OCI-M1 (cell line): Measurements from ENCODE around the gene PPP6R3.
A peak's percentile ranks its signal among the peaks of the same experiment; 100 is the strongest.
"Not testable (repeated sequence)": the region's sequence is repeated elsewhere in the genome, so short reads cannot be mapped to it uniquely, and the experiment has no call there.

Experiments used
- DNase-seq: peaks from one replicate; lab custom pipeline; 2025; lab: John Stamatoyannopoulos, UW

PPP6R3 gene

DNA sequence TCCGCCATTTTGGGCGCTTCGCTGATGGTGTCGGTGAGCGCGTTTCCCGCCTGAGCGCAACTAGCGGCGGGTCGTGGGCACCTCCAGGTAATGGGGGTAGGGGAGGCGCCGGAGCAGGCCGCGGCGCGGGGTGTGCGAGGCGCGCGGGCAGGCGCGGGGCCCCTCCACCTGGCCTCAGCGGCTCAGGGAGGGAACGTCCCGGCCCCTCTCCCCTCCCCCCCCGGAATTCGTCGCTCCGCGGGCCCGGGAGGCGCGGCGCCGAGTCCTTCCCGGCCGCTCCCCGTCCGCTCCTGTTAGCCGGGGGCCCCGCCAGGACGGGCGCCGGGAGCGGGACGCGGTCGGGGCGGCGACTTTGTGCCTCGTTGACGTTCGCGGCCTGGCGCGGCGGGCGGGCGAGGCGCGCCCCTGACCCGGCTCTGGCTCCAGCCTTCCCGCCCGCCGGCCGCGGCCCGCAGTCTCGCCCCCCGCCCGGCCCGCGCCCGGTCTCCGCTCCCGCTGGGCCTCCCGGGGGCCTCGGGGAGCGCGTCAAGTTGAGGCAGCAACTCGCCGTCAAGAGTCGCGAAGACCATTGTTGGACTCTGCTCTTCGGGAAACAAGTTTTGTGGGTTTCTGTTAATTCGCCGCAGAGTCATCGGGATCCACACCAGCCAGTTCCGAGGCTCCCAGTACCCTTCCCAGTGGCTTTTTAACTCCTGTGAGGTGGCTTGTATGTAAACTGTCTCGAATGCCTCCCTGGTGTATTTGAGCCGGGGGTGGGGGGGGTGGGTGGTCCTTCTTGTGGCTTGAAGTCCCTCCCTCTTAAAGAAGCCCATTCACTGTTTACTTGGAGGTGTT is at the start of gene PPP6R3:
Gene PPP6R3, plus strand, starts transcription at position 12 of the 834 bp plus-strand sequence. CDS start 76,913 bp downstream, outside the sequence.
- peak; percentile 83 for DNase-seq

GRCh38 chr11:68411501-68411991 is 49.0 kb upstream of the PPP6R3 start:
- no peak for DNase-seq

- DNase-seq, result no peak
Measured at GRCh38 chr11:68412593-68413475, 47.7 kb upstream of the PPP6R3 start.

- DNase-seq, result no peak
Measured at GRCh38 chr11:68413591-68413999, 47.0 kb upstream of the PPP6R3 start.

GRCh38 chr11:68414496-68415221 is 45.9 kb upstream of the PPP6R3 start:
- DNase-seq, result no peak

DNA sequence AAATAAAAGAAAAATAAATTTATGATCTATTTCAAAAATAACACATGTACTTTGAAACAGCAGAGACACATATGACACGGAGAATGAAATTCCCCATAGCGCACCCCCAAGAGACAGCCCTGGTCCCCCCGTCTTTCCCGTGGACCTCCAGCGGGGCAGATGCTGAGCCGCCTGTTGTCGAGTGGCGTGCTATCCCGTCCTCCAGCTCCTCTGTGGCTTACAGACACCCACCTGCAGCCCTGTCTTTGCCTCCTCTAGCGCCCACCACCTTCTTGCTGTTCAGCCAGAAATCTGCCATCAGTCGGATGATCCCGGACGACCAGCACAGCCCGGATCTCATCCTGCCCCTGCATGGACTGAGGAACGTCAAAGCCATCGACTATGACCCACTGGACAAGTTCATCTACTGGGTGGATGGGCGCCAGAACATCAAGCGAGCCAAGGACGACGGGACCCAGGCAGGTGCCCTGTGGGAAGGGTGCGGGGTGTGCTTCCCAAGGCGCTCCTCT is 44.4 kb upstream of the PPP6R3 start:
- no peak for DNase-seq

DNA sequence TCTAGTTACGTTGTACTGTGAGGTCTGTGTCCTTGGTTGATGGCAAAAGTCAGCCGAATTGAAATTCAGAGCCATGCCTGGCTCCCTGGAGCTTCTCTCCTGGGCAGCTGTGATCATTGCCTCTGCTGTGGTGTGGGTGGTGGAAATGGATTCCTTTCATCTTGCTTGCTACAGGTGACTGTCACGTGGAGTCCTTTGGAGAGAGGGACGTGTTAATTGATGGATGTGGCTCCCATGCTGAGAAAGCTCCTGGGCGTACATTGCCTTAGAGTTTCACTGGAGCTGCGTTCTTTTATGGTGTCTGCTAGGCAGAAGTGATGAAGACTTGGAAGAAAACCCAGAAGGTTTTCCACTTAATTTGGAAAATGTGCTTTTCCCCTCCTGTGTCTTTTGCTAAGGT is 41.9 kb upstream of the PPP6R3 start:
- DNase-seq, result no peak

DNA sequence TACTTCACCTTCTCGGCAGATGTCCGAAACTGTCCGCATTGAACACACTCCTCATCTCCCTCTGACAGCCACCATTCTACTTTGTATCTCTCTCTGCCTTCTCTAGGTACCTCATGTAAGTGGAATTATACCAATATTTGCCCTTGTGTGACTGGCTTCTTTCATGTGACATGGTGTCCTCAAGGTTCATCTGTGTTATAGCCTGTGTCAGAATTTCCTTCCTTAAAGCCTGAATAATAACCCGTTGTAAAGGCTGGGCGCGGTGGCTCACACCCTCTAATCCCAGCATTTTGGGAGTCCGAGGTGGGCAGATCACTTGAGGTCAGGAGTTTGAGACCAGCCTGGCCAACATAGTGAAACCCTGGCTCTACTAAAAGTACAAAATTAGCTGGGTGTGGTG is 40.4 kb upstream of the PPP6R3 start:
- no peak for DNase-seq

DNA sequence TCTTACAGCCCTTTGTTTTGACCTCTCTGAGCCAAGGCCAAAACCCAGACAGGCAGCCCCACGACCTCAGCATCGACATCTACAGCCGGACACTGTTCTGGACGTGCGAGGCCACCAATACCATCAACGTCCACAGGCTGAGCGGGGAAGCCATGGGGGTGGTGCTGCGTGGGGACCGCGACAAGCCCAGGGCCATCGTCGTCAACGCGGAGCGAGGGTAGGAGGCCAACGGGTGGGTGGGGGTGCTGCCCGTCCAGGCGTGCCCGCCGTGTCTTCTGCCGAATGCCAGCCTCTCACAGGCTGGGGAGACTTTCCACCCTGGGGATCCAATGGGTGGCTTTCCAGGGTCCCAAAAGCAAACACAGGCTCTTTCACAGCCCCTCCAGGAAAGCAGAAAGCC is 37.1 kb upstream of the PPP6R3 start:
- DNase-seq, result no peak

DNA sequence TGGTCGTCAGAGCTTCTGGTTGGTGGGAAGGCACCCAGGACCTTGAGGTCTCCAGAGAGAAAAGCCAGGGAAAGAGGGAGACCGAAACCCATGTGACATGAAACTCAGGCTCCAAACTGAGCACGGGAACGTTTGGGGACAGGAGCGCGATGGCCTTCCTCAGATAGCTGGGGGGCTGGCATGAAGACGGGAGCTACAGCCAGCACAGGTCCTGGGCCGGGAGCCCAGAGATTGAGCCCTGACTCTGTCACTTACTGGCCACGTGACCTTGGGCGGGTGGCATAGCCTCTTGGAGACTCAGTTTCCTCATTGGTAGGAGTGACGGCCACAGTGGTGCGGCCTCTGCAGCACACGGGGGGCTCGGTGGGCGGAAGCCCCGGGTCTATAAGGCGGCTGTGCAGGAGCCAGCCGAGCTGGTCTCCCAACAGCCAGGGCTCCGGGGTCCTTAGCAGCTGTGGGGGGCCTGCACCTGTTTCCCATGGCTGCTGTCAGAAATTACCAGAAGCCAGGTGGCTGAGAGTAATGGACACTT is 36.4 kb upstream of the PPP6R3 start:
- DNase-seq, result no peak

GRCh38 chr11:68424981-68425865 is 35.3 kb upstream of the PPP6R3 start:
- DNase-seq, result no peak

- DNase-seq, result no peak
Measured at GRCh38 chr11:68425866-68426380, 34.6 kb upstream of the PPP6R3 start.

DNA sequence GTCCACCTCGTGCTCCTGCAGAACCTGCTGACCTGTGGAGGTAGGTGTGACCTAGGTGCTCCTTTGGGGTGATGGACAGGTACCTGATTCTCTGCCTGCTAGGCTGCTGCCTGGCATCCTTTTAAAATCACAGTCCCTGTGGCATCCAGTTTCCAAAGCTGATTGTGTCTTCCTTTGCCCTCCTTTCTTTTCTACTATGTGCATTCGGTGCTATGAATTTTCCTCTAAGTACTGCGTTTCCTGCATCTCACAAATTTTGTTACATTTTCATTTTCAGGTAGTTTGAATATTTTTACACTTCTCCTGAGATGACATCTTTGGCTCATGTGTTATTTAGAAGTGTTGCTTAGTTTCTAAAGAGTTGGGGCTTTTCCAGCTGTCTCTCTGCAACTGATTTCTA is 30.9 kb upstream of the PPP6R3 start:
- DNase-seq, result no peak

- DNase-seq, result no peak
Measured at GRCh38 chr11:68430384-68430783, 30.2 kb upstream of the PPP6R3 start.

- DNase-seq, result no peak
Measured at GRCh38 chr11:68430801-68431200, 29.8 kb upstream of the PPP6R3 start.

GRCh38 chr11:68431984-68432645 is 28.4 kb upstream of the PPP6R3 start:
- DNase-seq, result no peak

GRCh38 chr11:68432874-68433273 is 27.7 kb upstream of the PPP6R3 start:
- DNase-seq, result no peak

DNA sequence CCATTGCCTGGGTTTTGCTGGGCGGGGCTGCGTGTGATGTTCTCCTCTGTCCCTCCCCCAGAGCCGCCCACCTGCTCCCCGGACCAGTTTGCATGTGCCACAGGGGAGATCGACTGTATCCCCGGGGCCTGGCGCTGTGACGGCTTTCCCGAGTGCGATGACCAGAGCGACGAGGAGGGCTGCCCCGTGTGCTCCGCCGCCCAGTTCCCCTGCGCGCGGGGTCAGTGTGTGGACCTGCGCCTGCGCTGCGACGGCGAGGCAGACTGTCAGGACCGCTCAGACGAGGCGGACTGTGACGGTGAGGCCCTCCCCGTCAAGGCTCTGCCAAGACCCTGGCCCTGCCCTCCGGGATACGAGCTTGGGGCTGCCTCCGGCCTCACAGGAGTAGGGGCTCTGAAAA is 27.0 kb upstream of the PPP6R3 start:
- no peak for DNase-seq

GRCh38 chr11:68434159-68434558 is 26.4 kb upstream of the PPP6R3 start:
- not testable (repeated sequence) for DNase-seq
